Type B pancreatic cell (in vitro differentiated cells): Measurements from ENCODE around the gene PRR30. TPM values are rescaled to one million over a fixed set of nuclear protein-coding genes. Genes with fewer than 3 reads are reported as not detected.

Source experiments
- DNase-seq: peaks from one replicate; pipeline ENCODE4 v3.0.0; 2021; ENCODE audit warnings: mixed read lengths; ENCODE audit not compliant: unreplicated experiment; ENCODE audit errors: extremely low spot score
- H3K27ac Mint-ChIP-seq: 2 replicates; pipeline ENCODE4 v1.8.0; 2021; ENCODE audit warnings: mild to moderate bottlenecking, mixed read lengths
- H3K27me3 Mint-ChIP-seq: 2 replicates; pipeline ENCODE4 v1.8.0; 2021; ENCODE audit warnings: mixed read lengths
- H3K36me3 Mint-ChIP-seq: 2 replicates; pipeline ENCODE4 v1.8.0; 2021; ENCODE audit warnings: mixed read lengths
- H3K4me1 Mint-ChIP-seq: one replicate; pipeline ENCODE4 v1.8.0; 2021; ENCODE audit warnings: mixed read lengths; ENCODE audit not compliant: unreplicated experiment
- H3K4me3 Mint-ChIP-seq: 2 replicates; pipeline ENCODE4 v1.8.0; 2021; ENCODE audit warnings: mild to moderate bottlenecking, mixed read lengths
- H3K9me3 Mint-ChIP-seq: 2 replicates; pipeline ENCODE4 v1.8.0; 2021; ENCODE audit warnings: mixed read lengths
- CTCF ChIP-seq: fragments of 200-600 bp; sonication (generic); conservative IDR thresholded peaks from 2 replicates; pipeline ENCODE4 v1.5.0; 2021; ENCODE audit warnings: antibody characterized with exemption, mild to moderate bottlenecking
- total RNA-seq: library from RNA; stranded (reverse); gene quantifications from 2 replicates; pipeline ENCODE4 v1.2.1, GENCODE V29; 2021; ENCODE audit warnings: low replicate concordance

The PRR30 gene
- total RNA-seq, 1 donor from 2014 or later, result not detected

GRCh38 chr2:27096748-27097297 lies 42.4 kb downstream of the PRR30 start:
- Mint-ChIP-seq H3K36me3 (no peaks in the 10 kb centered on the region), H3K9me3 (no peaks in the 10 kb centered on the region), H3K27ac (no peak overlapping the region), H3K4me3 (no peak overlapping the region), H3K27me3 (peaks cover under 1% of the 10 kb centered on the region), H3K4me1 (peaks cover 14% of the 10 kb centered on the region)
- TF ChIP-seq CTCF, result no peak
- DNase-seq, result no peak

- no peak for TF ChIP-seq CTCF
- Mint-ChIP-seq H3K27ac (peak overlapping the region; percentile 29), H3K9me3 (no peaks in the 10 kb centered on the region), H3K4me1 (peaks cover 17% of the 10 kb centered on the region), H3K36me3 (no peaks in the 10 kb centered on the region), H3K27me3 (no peaks in the 10 kb centered on the region), H3K4me3 (peak overlapping the region; percentile 83)
- DNase-seq, result no peak
Measured at GRCh38 chr2:27095745-27096651, 43.2 kb downstream of the PRR30 start.

- Mint-ChIP-seq H3K4me3 (peak overlapping the region; percentile 83), H3K9me3 (no peaks in the 10 kb centered on the region), H3K36me3 (no peaks in the 10 kb centered on the region), H3K27me3 (no peaks in the 10 kb centered on the region), H3K27ac (peak overlapping the region; percentile 29), H3K4me1 (peaks cover 17% of the 10 kb centered on the region)
- TF ChIP-seq CTCF, result no peak
- no peak for DNase-seq
Measured at GRCh38 chr2:27095427-27095744, 43.8 kb downstream of the PRR30 start.

- Mint-ChIP-seq H3K27ac (peak overlapping the region; percentile 48), H3K36me3 (no peaks in the 10 kb centered on the region), H3K4me3 (no peak overlapping the region), H3K27me3 (no peaks in the 10 kb centered on the region), H3K4me1 (peaks cover 17% of the 10 kb centered on the region), H3K9me3 (no peaks in the 10 kb centered on the region)
- TF ChIP-seq CTCF, result no peak
- DNase-seq, result no peak
Measured at GRCh38 chr2:27094353-27094984, 44.7 kb downstream of the PRR30 start.

GRCh38 chr2:27093430-27094352 lies 45.5 kb downstream of the PRR30 start:
- DNase-seq, result no peak
- Mint-ChIP-seq H3K9me3 (no peaks in the 10 kb centered on the region), H3K27ac (peak overlapping the region; percentile 48), H3K4me1 (peaks cover 17% of the 10 kb centered on the region), H3K4me3 (no peak overlapping the region), H3K27me3 (no peaks in the 10 kb centered on the region), H3K36me3 (no peaks in the 10 kb centered on the region)
- no peak for TF ChIP-seq CTCF
